Activated CD4-positive, alpha-beta T cell treated with anti-CD3 and anti-CD28 coated beads, Interleukin-2, amount 10 ng/mL, durations not matched to agents 24 days and 14 days (primary cell): Measurements from ENCODE around the gene EEFSEC. TPM values are rescaled to one million over a fixed set of nuclear protein-coding genes. Genes with fewer than 3 reads are reported as not detected.
A peak's percentile ranks its signal among the peaks of the same experiment; 100 is the strongest.
"Not testable (repeated sequence)": the region's sequence is repeated elsewhere in the genome, so short reads cannot be mapped to it uniquely, and the experiment has no call there.

Experiments
- DNase-seq: peaks from one replicate; pipeline ENCODE4 v3.0.0; 2022
- H3K27ac Mint-ChIP-seq: one replicate; pipeline ENCODE4 v1.8.0; 2022; ENCODE audit warnings: mild to moderate bottlenecking, mixed read lengths
- H3K27me3 Mint-ChIP-seq: one replicate; pipeline ENCODE4 v1.8.0; 2022; ENCODE audit warnings: mixed read lengths
- H3K36me3 Mint-ChIP-seq: one replicate; pipeline ENCODE4 v1.8.0; 2022; ENCODE audit warnings: low read depth, mild to moderate bottlenecking, mixed read lengths
- H3K4me1 Mint-ChIP-seq: one replicate; pipeline ENCODE4 v1.8.0; 2021; ENCODE audit warnings: mixed read lengths
- H3K4me3 Mint-ChIP-seq: one replicate; pipeline ENCODE4 v1.8.0; 2022; ENCODE audit warnings: mild to moderate bottlenecking, moderate library complexity, mixed read lengths
- H3K9me3 Mint-ChIP-seq: one replicate; pipeline ENCODE4 v1.8.0; 2021; ENCODE audit warnings: mixed read lengths
- intact Hi-C: fragments of 100-400 bp; cut with micrococcal nuclease; formaldehyde crosslinking; loops from one replicate; pipeline ENCODE4 v1.15.1; 2023
- total RNA-seq: library from RNA; stranded (reverse); gene quantifications from 2 replicates; pipeline ENCODE4 v1.2.3, GENCODE V29; 2022

The EEFSEC gene
- total RNA-seq, 1 donor from 2014 or later: 21.3 TPM

- Mint-ChIP-seq H3K9me3 (no peaks in the 10 kb centered on the region), H3K4me3 (no peak overlapping the region), H3K27ac (no peak overlapping the region), H3K36me3 (no peaks in the 10 kb centered on the region), H3K4me1 (no peaks in the 10 kb centered on the region), H3K27me3 (peaks cover 29% of the 10 kb centered on the region)
- intact Hi-C loops: loop anchor here (1.0 kb wide), 1 partner anchor 38 kb away; no protein-coding TSS in a partner anchor
- peak; percentile 83 for DNase-seq
Observed at GRCh38 chr3:128133273-128133883, 19.9 kb upstream of the EEFSEC start.

- Mint-ChIP-seq H3K36me3 (peaks cover 2% of the 10 kb centered on the region), H3K27me3 (peaks cover 17% of the 10 kb centered on the region), H3K4me1 (no peaks in the 10 kb centered on the region), H3K4me3 (no peak overlapping the region), H3K9me3 (no peaks in the 10 kb centered on the region), H3K27ac (no peak overlapping the region)
- DNase-seq: no peak
- intact Hi-C loops: no loop called here
Observed at GRCh38 chr3:128143496-128143895, 9.8 kb upstream of the EEFSEC start.

- Mint-ChIP-seq H3K27ac (no peak overlapping the region), H3K4me1 (no peaks in the 10 kb centered on the region), H3K4me3 (no peak overlapping the region), H3K36me3 (peaks cover 2% of the 10 kb centered on the region), H3K9me3 (no peaks in the 10 kb centered on the region), H3K27me3 (peaks cover 8% of the 10 kb centered on the region)
- intact Hi-C loops: no loop called here
- no peak for DNase-seq
Observed at GRCh38 chr3:128144512-128145187, 8.6 kb upstream of the EEFSEC start.

GRCh38 chr3:128145279-128145678 is 8.0 kb upstream of the EEFSEC start:
- Mint-ChIP-seq H3K4me1 (no peaks in the 10 kb centered on the region), H3K27ac (no peak overlapping the region), H3K27me3 (peaks cover 7% of the 10 kb centered on the region), H3K9me3 (no peaks in the 10 kb centered on the region), H3K36me3 (peaks cover 2% of the 10 kb centered on the region), H3K4me3 (no peak overlapping the region)
- no peak for DNase-seq
- intact Hi-C loops: no loop called here

- no peak for DNase-seq
- no peaks in the 10 kb centered on the region for H3K9me3 Mint-ChIP-seq
- no peaks in the 10 kb centered on the region for H3K4me1 Mint-ChIP-seq
- H3K27me3 Mint-ChIP-seq: peaks cover 5% of the 10 kb centered on the region
- intact Hi-C loops: no loop called here
- H3K27ac Mint-ChIP-seq: no peak overlapping the region
- H3K36me3 Mint-ChIP-seq: peaks cover 2% of the 10 kb centered on the region
- H3K4me3 Mint-ChIP-seq: no peak overlapping the region
Observed at GRCh38 chr3:128146201-128146600, 7.1 kb upstream of the EEFSEC start.

GRCh38 chr3:128149650-128150049 is 3.6 kb upstream of the EEFSEC start:
- DNase-seq: no peak
- Mint-ChIP-seq H3K27ac (no peak overlapping the region), H3K4me3 (no peak overlapping the region), H3K27me3 (peaks cover 3% of the 10 kb centered on the region), H3K4me1 (peaks cover 12% of the 10 kb centered on the region), H3K9me3 (peaks cover 4% of the 10 kb centered on the region), H3K36me3 (peaks cover 3% of the 10 kb centered on the region)
- intact Hi-C loops: no loop called here

GRCh38 chr3:128151758-128152274 is 1.5 kb upstream of the EEFSEC start:
- no peak for DNase-seq
- Mint-ChIP-seq H3K27ac (no peak overlapping the region), H3K9me3 (peaks cover 4% of the 10 kb centered on the region), H3K36me3 (peaks cover 14% of the 10 kb centered on the region), H3K4me1 (peaks cover 17% of the 10 kb centered on the region), H3K4me3 (no peak overlapping the region), H3K27me3 (no peaks in the 10 kb centered on the region)
- intact Hi-C loops: loop anchor here (2.0 kb wide), 1 partner anchor 479 kb away; the partner anchor contains the start of gene ABTB1

- peaks cover 22% of the 10 kb centered on the region for H3K36me3 Mint-ChIP-seq
- peaks cover 17% of the 10 kb centered on the region for H3K4me1 Mint-ChIP-seq
- H3K27me3 Mint-ChIP-seq: no peaks in the 10 kb centered on the region
- DNase-seq: no peak
- intact Hi-C loops: loop anchor here (1.0 to 2.0 kb wide), 3 partner anchors 29 to 480 kb away; partner anchors contain the start of genes ABTB1, RUVBL1 and SEC61A1
- peak overlapping the region; percentile 95 for H3K27ac Mint-ChIP-seq
- H3K4me3 Mint-ChIP-seq: peak overlapping the region; percentile 89
- H3K9me3 Mint-ChIP-seq: peaks cover 4% of the 10 kb centered on the region
Observed at GRCh38 chr3:128152419-128153155, 694 bp upstream of the EEFSEC start.

- Mint-ChIP-seq H3K36me3 (peaks cover 32% of the 10 kb centered on the region), H3K4me3 (peak overlapping the region; percentile 89), H3K4me1 (peaks cover 17% of the 10 kb centered on the region), H3K27ac (peak overlapping the region; percentile 95)
- DNase-seq, H3K27me3 Mint-ChIP-seq, H3K9me3 Mint-ChIP-seq, intact Hi-C loops: not testable (repeated sequence)
Observed at GRCh38 chr3:128154354-128154753, 1.1 kb downstream of the EEFSEC start.

- intact Hi-C loops: no loop called here
- H3K27ac Mint-ChIP-seq: no peak overlapping the region
Observed at GRCh38 chr3:128155616-128156360, 2.5 kb downstream of the EEFSEC start.

GRCh38 chr3:128160661-128161060 is 7.4 kb downstream of the EEFSEC start:
- Mint-ChIP-seq H3K4me1 (peaks cover 2% of the 10 kb centered on the region), H3K27ac (no peak overlapping the region), H3K27me3 (no peaks in the 10 kb centered on the region), H3K4me3 (no peak overlapping the region), H3K9me3 (no peaks in the 10 kb centered on the region), H3K36me3 (peaks cover 32% of the 10 kb centered on the region)
- intact Hi-C loops: no loop called here
- DNase-seq: no peak

More at GRCh38 chr3:128155616-128156360, 2.5 kb downstream of the EEFSEC start:
- no peak for DNase-seq
- Mint-ChIP-seq H3K9me3 (peaks cover 4% of the 10 kb centered on the region), H3K4me3 (no peak overlapping the region), H3K27me3 (no peaks in the 10 kb centered on the region), H3K36me3 (peaks cover 35% of the 10 kb centered on the region), H3K4me1 (peaks cover 17% of the 10 kb centered on the region)

GRCh38 chr3:128163432-128163831 is 10.2 kb downstream of the EEFSEC start:
- Mint-ChIP-seq H3K4me3 (no peak overlapping the region), H3K27ac (no peak overlapping the region), H3K27me3 (no peaks in the 10 kb centered on the region), H3K4me1 (no peaks in the 10 kb centered on the region), H3K9me3 (no peaks in the 10 kb centered on the region), H3K36me3 (peaks cover 7% of the 10 kb centered on the region)
- intact Hi-C loops: no loop called here
- DNase-seq: no peak

GRCh38 chr3:128166971-128167453 is 13.7 kb downstream of the EEFSEC start:
- Mint-ChIP-seq H3K27me3 (no peaks in the 10 kb centered on the region), H3K4me3 (no peak overlapping the region), H3K36me3 (no peaks in the 10 kb centered on the region), H3K9me3 (no peaks in the 10 kb centered on the region), H3K4me1 (peaks cover 1% of the 10 kb centered on the region), H3K27ac (no peak overlapping the region)
- intact Hi-C loops: no loop called here
- no peak for DNase-seq
